Measurements from ENCODE around the gene PLEKHG2.

GRCh38 chr19:39445196-39446111 lies 33.0 kb downstream of the PLEKHG2 start, which contains the start of gene SUPT5H:
- no peak for TF ChIP-seq CTCF (IDR thresholded peaks at IDR 0.05)
- TF ChIP-seq FOXK1 (CRISPR knock-in tag; IDR thresholded peaks at IDR 0.05) = peak; percentile 91
- TF ChIP-seq TEAD4 (CRISPR knock-in tag; IDR thresholded peaks at IDR 0.05) = no peak
- TF ChIP-seq JUN (CRISPR knock-in tag; IDR thresholded peaks at IDR 0.05) = no peak
- TF ChIP-seq MAX (CRISPR knock-in tag; IDR thresholded peaks at IDR 0.05) = peak; percentile 96
- TF ChIP-seq ATF1 (CRISPR knock-in tag; IDR thresholded peaks at IDR 0.05) = no peak
- no peak for TF ChIP-seq ATF6 (CRISPR knock-in tag; IDR thresholded peaks at IDR 0.05)
- TF ChIP-seq ESRRA (CRISPR knock-in tag; IDR thresholded peaks at IDR 0.05; ENCODE audit: borderline replicate concordance) = no peak
- TF ChIP-seq MXD4 (CRISPR knock-in tag; IDR thresholded peaks at IDR 0.05; ENCODE audit: borderline replicate concordance) = no peak
- no peak for TF ChIP-seq NR3C1 (CRISPR knock-in tag; conservative IDR thresholded peaks at IDR 0.05; ENCODE audit: low read depth)
- peak; percentile 82; the same call in 1 of the 2 replicates for TF ChIP-seq E2F1 (CRISPR knock-in tag; IDR thresholded peaks at IDR 0.05)
- TF ChIP-seq RELA (CRISPR knock-in tag; IDR thresholded peaks at IDR 0.05; ENCODE audit: borderline replicate concordance) = peak; percentile 43; the same call in 1 of the 2 replicates

Measured in WTC11 (cell line).